Stomach smooth muscle (tissue), 2 donors: ENCODE results near the gene MAP2K2.
"Not testable (repeated sequence)": the region's sequence is repeated elsewhere in the genome, so short reads cannot be mapped to it uniquely, and the experiment has no call there.

Experiments
- H3K27ac ChIP-seq: one replicate; pipeline ENCODE4 v1.7.0; 2013; ENCODE audit warnings: mild to moderate bottlenecking, low read length, inconsistent platforms
- H3K27me3 ChIP-seq, 2 donors: one replicate each; pipeline ENCODE4 v1.7.0; 2013; ENCODE audit warnings: low read length in 2 of 2; ENCODE audit not compliant: insufficient read depth in 2 of 2, control insufficient read depth in 1 of 2
- H3K36me3 ChIP-seq, 2 donors: one replicate each; pipeline ENCODE4 v1.7.0; 2013; ENCODE audit warnings: low read length in 2 of 2; ENCODE audit not compliant: control insufficient read depth in 2 of 2, insufficient read depth in 2 of 2
- H3K4me1 ChIP-seq: one replicate; pipeline ENCODE4 v1.7.0; 2013; ENCODE audit warnings: low read length; ENCODE audit not compliant: control insufficient read depth, insufficient read depth
- H3K4me3 ChIP-seq, 2 donors: one replicate each; pipeline ENCODE4 v1.7.0; 2013; ENCODE audit warnings: low read length in 2 of 2
- H3K9ac ChIP-seq, 2 donors: one replicate each; pipeline ENCODE4 v1.7.0; 2013; ENCODE audit warnings: low read length in 2 of 2, mild to moderate bottlenecking in 1 of 2
- H3K9me3 ChIP-seq, 2 donors: one replicate each; pipeline ENCODE4 v1.7.0; 2013; ENCODE audit warnings: low read length in 2 of 2; ENCODE audit not compliant: control insufficient read depth in 2 of 2
- donor health status: healthy.
- donor health status: Pancreatic carcinoma.

Gene MAP2K2

DNA sequence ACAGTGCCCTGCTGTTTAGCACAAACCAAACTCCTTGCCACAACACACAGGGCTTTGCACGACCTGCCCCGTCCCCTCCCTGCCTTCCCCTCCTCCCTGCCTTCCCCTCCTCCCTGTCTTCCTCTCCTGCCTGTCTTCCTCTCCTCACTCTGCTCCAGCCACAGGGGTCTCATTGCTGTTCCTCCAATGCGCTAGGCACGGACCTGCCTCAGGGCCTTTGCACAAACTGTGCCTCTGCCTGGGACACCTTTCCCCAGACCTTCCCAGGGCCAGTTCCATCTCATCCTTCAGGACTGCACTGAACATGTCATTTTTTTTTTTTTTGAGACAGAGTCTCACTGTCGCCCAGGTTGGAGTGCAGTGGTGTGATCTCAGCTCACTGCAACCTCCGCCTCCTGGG is 27.7 kb upstream of the MAP2K2 start:
- peaks cover 11 to 13% of the 10 kb centered on the region in 2 donors for H3K27me3 ChIP-seq
- no peaks in the 10 kb centered on the region for H3K36me3 ChIP-seq
- no peak overlapping the region for H3K4me3 ChIP-seq
- no peak overlapping the region for H3K9ac ChIP-seq
- H3K4me1 ChIP-seq, result no peaks in the 10 kb centered on the region
- no peak overlapping the region for H3K27ac ChIP-seq
- H3K9me3 ChIP-seq, result no peaks in the 10 kb centered on the region

- Histone ChIP-seq H3K9me3 (no peaks in the 10 kb centered on the region), H3K27ac (no peak overlapping the region), H3K27me3 (peaks cover 11 to 16% of the 10 kb centered on the region in 2 donors), H3K36me3 (no peaks in the 10 kb centered on the region), H3K9ac (no peak overlapping the region), H3K4me1 (no peaks in the 10 kb centered on the region), H3K4me3 (no peak overlapping the region)
These were observed 25.8 kb upstream of the MAP2K2 start for GRCh38 chr19:4149518-4150288.

GRCh38 chr19:4144666-4145249 is 20.8 kb upstream of the MAP2K2 start:
- Histone ChIP-seq H3K27ac (no peak overlapping the region), H3K27me3 (peaks cover 2 to 8% of the 10 kb centered on the region in 2 donors)

DNA sequence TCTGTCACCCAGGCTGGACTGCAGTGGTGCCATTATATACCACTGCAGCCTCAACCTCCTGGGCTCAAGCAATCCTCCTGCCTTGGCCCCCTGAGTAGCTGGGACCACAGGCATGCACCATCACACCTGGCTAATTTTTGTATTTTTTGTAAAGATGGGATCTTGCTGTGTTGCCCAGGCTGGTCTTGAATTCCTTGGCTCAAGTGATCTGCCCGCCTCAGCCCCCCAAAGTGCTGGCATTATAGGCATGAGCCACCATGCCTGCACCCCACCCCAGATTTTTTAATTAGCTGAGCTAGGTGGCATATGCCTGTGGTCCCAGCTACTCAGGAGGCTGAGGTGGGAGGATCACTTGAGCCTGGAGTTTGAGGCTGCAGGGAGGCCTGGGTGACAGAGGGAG is 19.0 kb upstream of the MAP2K2 start:
- H3K9ac ChIP-seq, result not testable (repeated sequence)

More at GRCh38 chr19:4144666-4145249, 20.8 kb upstream of the MAP2K2 start:
- Histone ChIP-seq H3K9ac (no peak overlapping the region), H3K4me3 (no peak overlapping the region), H3K9me3 (no peaks in the 10 kb centered on the region), H3K4me1 (no peaks in the 10 kb centered on the region), H3K36me3 (no peaks in the 10 kb centered on the region)

DNA sequence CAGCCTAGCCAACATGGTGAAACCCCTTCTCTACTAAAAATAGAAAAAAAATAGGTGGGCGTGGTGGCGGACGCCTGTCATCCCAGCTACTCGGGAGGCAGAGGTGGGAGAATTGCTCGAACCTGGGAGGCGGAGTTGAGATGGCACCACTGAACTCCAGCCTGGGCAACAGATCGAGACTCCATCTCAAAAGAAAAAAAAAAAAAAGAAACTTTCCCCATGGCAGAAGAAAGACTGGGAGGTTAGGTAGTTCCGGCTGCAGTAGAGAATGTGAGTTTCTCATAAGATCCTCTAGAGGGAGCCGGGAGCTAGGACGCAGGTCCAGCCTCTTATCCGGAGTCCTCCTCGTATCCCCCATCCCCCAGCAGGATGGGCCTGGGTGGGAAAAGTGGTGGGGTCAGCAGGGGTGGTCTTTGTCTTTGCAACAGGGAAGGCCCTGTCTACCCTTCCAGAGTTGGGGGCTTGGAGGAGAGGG is 16.4 kb upstream of the MAP2K2 start:
- Histone ChIP-seq H3K9me3 (no peaks in the 10 kb centered on the region), H3K4me1 (no peaks in the 10 kb centered on the region), H3K4me3 (no peak overlapping the region), H3K9ac (peak overlapping the region in 1 of 2 donors; percentile 5), H3K27ac (no peak overlapping the region), H3K27me3 (peaks cover 0 to 2% of the 10 kb centered on the region in 2 donors), H3K36me3 (no peaks in the 10 kb centered on the region)

More for the DNA sequence above, 19.0 kb upstream of the MAP2K2 start:
- not testable (repeated sequence) for H3K4me1 ChIP-seq, H3K27ac ChIP-seq, H3K4me3 ChIP-seq, H3K36me3 ChIP-seq, H3K27me3 ChIP-seq, H3K9me3 ChIP-seq

GRCh38 chr19:4139614-4140236 is 15.8 kb upstream of the MAP2K2 start:
- H3K4me1 ChIP-seq, result no peaks in the 10 kb centered on the region
- H3K9me3 ChIP-seq, result no peaks in the 10 kb centered on the region
- H3K27ac ChIP-seq, result no peak overlapping the region
- no peak overlapping the region for H3K9ac ChIP-seq
- no peak overlapping the region for H3K4me3 ChIP-seq
- H3K27me3 ChIP-seq, result peaks cover 0 to 2% of the 10 kb centered on the region in 2 donors
- no peaks in the 10 kb centered on the region for H3K36me3 ChIP-seq

GRCh38 chr19:4138445-4138844 is 14.5 kb upstream of the MAP2K2 start:
- Histone ChIP-seq H3K4me1 (no peaks in the 10 kb centered on the region), H3K27me3 (peaks cover 0 to 5% of the 10 kb centered on the region in 2 donors), H3K9me3 (no peaks in the 10 kb centered on the region), H3K4me3 (no peak overlapping the region), H3K36me3 (no peaks in the 10 kb centered on the region), H3K27ac (no peak overlapping the region), H3K9ac (no peak overlapping the region)

- no peaks in the 10 kb centered on the region for H3K4me1 ChIP-seq
- no peak overlapping the region for H3K4me3 ChIP-seq
- no peak overlapping the region for H3K9ac ChIP-seq
- no peaks in the 10 kb centered on the region for H3K9me3 ChIP-seq
- H3K27me3 ChIP-seq, result peaks cover 0 to 5% of the 10 kb centered on the region in 2 donors
- H3K27ac ChIP-seq, result no peak overlapping the region
- no peaks in the 10 kb centered on the region for H3K36me3 ChIP-seq
These were observed 12.8 kb upstream of the MAP2K2 start for GRCh38 chr19:4136680-4137088.

DNA sequence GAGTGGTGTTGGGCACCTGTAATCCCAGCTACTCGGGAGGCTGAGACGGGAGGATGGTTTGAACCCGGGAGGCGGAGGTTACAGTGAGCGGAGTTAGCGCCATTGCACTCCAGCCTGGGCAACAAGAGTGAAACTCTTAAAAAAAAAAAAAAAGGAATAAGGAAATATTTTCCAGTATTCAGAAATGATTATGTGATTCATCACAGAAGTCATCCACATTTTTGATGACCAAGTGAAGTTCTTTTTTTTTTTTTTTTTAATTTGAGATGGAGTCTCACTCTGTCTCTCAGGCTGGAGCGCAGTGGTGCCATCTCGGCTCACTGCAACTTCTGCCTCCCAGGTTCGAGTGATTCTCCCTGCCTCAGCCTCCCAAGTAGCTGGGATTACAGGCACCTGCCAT is 11.5 kb upstream of the MAP2K2 start:
- not testable (repeated sequence) for H3K9ac ChIP-seq, H3K4me1 ChIP-seq, H3K9me3 ChIP-seq, H3K4me3 ChIP-seq, H3K36me3 ChIP-seq, H3K27ac ChIP-seq, H3K27me3 ChIP-seq

DNA sequence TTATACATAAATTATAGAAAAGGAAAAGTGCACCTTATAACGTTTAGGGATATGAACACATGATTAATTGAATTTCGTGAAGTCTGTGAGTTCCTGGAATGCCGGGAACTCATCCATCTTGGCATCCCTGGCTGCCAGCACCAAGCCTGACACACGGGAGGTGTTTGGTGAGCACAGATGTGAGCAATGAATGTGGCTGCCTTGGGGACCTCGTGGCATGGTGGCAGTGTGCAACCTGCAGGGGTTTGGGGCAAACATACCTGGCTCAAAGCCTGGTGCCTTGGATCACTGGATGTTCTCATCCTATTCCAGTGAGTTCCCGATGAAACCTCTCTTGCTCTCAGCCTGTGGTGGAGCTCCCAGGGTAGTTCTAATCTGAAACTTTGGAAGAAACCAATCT is 10.4 kb upstream of the MAP2K2 start:
- no peaks in the 10 kb centered on the region for H3K4me1 ChIP-seq
- H3K36me3 ChIP-seq, result no peaks in the 10 kb centered on the region
- no peak overlapping the region for H3K4me3 ChIP-seq
- no peak overlapping the region for H3K9ac ChIP-seq
- peaks cover 0 to 5% of the 10 kb centered on the region in 2 donors for H3K27me3 ChIP-seq
- H3K27ac ChIP-seq, result no peak overlapping the region
- H3K9me3 ChIP-seq, result no peaks in the 10 kb centered on the region
